HG03064 (cell line): ENCODE results near the gene UBE2L3.

Experiments
- ATAC-seq: cut with Tn5 transposase; IDR thresholded peaks from one replicate; pipeline ENCODE4 v1.9.1; 2021; ENCODE audit warnings: low read depth; ENCODE audit not compliant: unreplicated experiment

Gene UBE2L3

GRCh38 chr22:21666786-21667185 is 99.3 kb downstream of the UBE2L3 start:
- no peak for ATAC-seq

- ATAC-seq: no peak
These were observed 101.5 kb downstream of the UBE2L3 start for GRCh38 chr22:21669026-21669425.

GRCh38 chr22:21672107-21672629 is 104.7 kb downstream of the UBE2L3 start:
- no peak for ATAC-seq
